Activated CD4-positive, alpha-beta T cell treated with anti-CD3 and anti-CD28 coated beads, Interleukin-2, amount 10 ng/mL, durations not matched to agents 7 days and 5 days (primary cell): ENCODE data around the gene PSIP1. TPM values are rescaled to one million over a fixed set of nuclear protein-coding genes. Genes with fewer than 3 reads are reported as not detected.
A peak's percentile ranks its signal among the peaks of the same experiment; 100 is the strongest.

Experiments used
- CTCF ChIA-PET: fragments of 350-600 bp; sonication (Branson Sonifier 250); formaldehyde crosslinking; loops from one replicate; lab custom pipeline; 2021; ENCODE audit warnings: antibody characterized with exemption; lab: Charles Lee
- POLR2A ChIA-PET: fragments of 350-600 bp; sonication (Branson Sonifier 250); formaldehyde crosslinking; loops from one replicate; lab custom pipeline; 2021; ENCODE audit warnings: antibody characterized with exemption; lab: Charles Lee
- DNase-seq: peaks from one replicate; pipeline ENCODE4 v3.0.0-alpha.2; 2020
- H3K27ac Mint-ChIP-seq: one replicate; pipeline ENCODE4 v1.8.0; 2021; ENCODE audit warnings: mild to moderate bottlenecking, moderate library complexity, mixed read lengths
- H3K27me3 Mint-ChIP-seq: one replicate; pipeline ENCODE4 v1.8.0; 2021; ENCODE audit warnings: mixed read lengths
- H3K36me3 Mint-ChIP-seq: one replicate; pipeline ENCODE4 v1.8.0; 2021; ENCODE audit warnings: low read depth, mixed read lengths
- H3K4me1 Mint-ChIP-seq: one replicate; pipeline ENCODE4 v1.8.0; 2021; ENCODE audit warnings: mixed read lengths
- H3K4me3 Mint-ChIP-seq: one replicate; pipeline ENCODE4 v1.8.0; 2021; ENCODE audit warnings: mild to moderate bottlenecking, moderate library complexity, mixed read lengths
- H3K9me3 Mint-ChIP-seq: one replicate; pipeline ENCODE4 v1.8.0; 2021; ENCODE audit warnings: mixed read lengths
- total RNA-seq, 2 experiments: library from RNA; stranded (reverse); gene quantifications; one replicate each; pipeline ENCODE4 v1.2.3, GENCODE V29; 2021

The PSIP1 gene
- total RNA-seq, 2 experiments from 2014 or later, result 148 to 169 TPM

- H3K36me3 Mint-ChIP-seq, result peaks cover 71% of the 10 kb centered on the region
- H3K27ac Mint-ChIP-seq, result no peak overlapping the region
- H3K4me1 Mint-ChIP-seq, result peaks cover 46% of the 10 kb centered on the region
- peaks cover 4% of the 10 kb centered on the region for H3K9me3 Mint-ChIP-seq
- H3K27me3 Mint-ChIP-seq, result no peaks in the 10 kb centered on the region
- ChIA-PET CTCF (interaction anchor here (0.6 to 1.4 kb wide), 2 partner anchors 17 to 54 kb away, joined by 3 to 4 read pairs; no protein-coding TSS in a partner anchor), POLR2A (no interaction called here)
- no peak overlapping the region for H3K4me3 Mint-ChIP-seq
- no peak for DNase-seq
Measured at GRCh38 chr9:15498246-15498995, 12.3 kb downstream of the PSIP1 start.

DNA sequence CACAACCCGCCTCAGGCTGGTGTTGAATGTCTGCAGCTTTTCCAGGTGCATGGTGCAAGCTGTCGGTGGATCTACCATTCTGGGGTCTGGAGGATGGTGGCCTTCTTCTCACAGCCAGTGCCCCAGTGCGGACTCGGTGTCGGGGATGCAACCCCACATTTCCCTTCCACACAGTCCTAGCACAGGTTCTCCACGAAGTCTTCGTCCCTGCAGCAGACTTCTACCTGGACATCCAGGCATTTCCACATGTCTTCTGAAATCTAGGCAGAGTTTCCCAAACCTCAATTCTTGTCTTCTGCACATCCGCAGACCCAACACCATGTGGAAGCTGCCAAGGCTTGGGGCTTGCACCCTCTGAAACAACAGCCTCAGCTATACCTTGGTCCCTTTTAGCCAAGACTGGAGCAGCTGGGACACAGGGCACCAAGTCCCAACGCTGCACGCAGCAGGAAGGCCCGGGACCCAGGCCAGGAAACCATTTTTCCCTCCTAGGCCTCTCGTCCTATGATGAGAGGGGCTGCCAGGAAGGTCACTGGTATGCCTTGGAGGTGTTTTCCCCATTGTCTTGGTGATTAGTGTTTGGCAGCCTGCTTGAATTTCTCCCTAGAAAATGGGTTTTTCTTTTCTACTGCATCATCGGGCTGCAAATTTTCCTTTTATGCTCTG lies 18.2 kb downstream of the PSIP1 start:
- no peak for DNase-seq
- ChIA-PET POLR2A (no interaction called here), CTCF (no interaction called here)
- H3K27ac Mint-ChIP-seq, result no peak overlapping the region
- H3K9me3 Mint-ChIP-seq, result peaks cover 12% of the 10 kb centered on the region
- no peaks in the 10 kb centered on the region for H3K27me3 Mint-ChIP-seq
- peaks cover 29% of the 10 kb centered on the region for H3K4me1 Mint-ChIP-seq
- no peak overlapping the region for H3K4me3 Mint-ChIP-seq
- H3K36me3 Mint-ChIP-seq, result peaks cover 67% of the 10 kb centered on the region

- ChIA-PET POLR2A (no interaction called here), CTCF (no interaction called here)
- H3K4me1 Mint-ChIP-seq, result peaks cover 29% of the 10 kb centered on the region
- H3K36me3 Mint-ChIP-seq, result peaks cover 64% of the 10 kb centered on the region
- no peak for DNase-seq
- no peaks in the 10 kb centered on the region for H3K27me3 Mint-ChIP-seq
- H3K27ac Mint-ChIP-seq, result peak overlapping the region; percentile 1
- H3K9me3 Mint-ChIP-seq, result peaks cover 12% of the 10 kb centered on the region
- no peak overlapping the region for H3K4me3 Mint-ChIP-seq
Measured at GRCh38 chr9:15491950-15492349, 18.8 kb downstream of the PSIP1 start.

GRCh38 chr9:15485836-15486666 lies 24.7 kb downstream of the PSIP1 start:
- H3K27ac Mint-ChIP-seq, result peak overlapping the region; percentile 25
- DNase-seq, result no peak
- no peak overlapping the region for H3K4me3 Mint-ChIP-seq
- peaks cover 19% of the 10 kb centered on the region for H3K4me1 Mint-ChIP-seq
- POLR2A ChIA-PET, result no interaction called here
- H3K36me3 Mint-ChIP-seq, result peaks cover 46% of the 10 kb centered on the region
- H3K27me3 Mint-ChIP-seq, result no peaks in the 10 kb centered on the region
- CTCF ChIA-PET, result no interaction called here
- no peaks in the 10 kb centered on the region for H3K9me3 Mint-ChIP-seq

DNA sequence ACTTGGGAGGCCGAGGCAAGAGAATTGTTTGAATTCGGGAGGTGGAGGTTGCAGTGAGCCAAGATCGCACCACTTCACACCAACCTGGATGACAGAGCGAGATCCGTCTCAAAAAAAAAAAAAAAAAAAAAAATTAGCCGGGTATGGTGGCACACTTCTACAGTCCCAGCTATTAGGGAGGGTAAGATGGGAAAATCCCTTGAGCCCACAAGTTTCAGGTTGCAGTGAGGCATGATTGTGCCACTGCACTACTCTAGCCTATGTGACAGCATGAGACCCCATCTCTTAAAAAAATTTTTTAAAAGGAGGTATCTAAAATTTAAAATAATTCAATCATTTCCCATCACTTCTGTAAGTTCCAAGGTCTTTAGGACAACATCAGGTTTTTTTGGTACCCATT lies 26.0 kb downstream of the PSIP1 start:
- CTCF ChIA-PET, result no interaction called here
- POLR2A ChIA-PET, result no interaction called here
- no peak for DNase-seq
- Mint-ChIP-seq H3K4me1 (peaks cover 14% of the 10 kb centered on the region), H3K4me3 (no peak overlapping the region), H3K9me3 (no peaks in the 10 kb centered on the region), H3K36me3 (peaks cover 43% of the 10 kb centered on the region), H3K27me3 (no peaks in the 10 kb centered on the region), H3K27ac (no peak overlapping the region)

- no peaks in the 10 kb centered on the region for H3K9me3 Mint-ChIP-seq
- no peak for DNase-seq
- H3K27ac Mint-ChIP-seq, result no peak overlapping the region
- peaks cover 48% of the 10 kb centered on the region for H3K36me3 Mint-ChIP-seq
- no peak overlapping the region for H3K4me3 Mint-ChIP-seq
- peaks cover 12% of the 10 kb centered on the region for H3K4me1 Mint-ChIP-seq
- ChIA-PET POLR2A (no interaction called here), CTCF (interaction anchor here (0.6 kb wide), 1 partner anchor 40 kb away, joined by 4 read pairs; no protein-coding TSS in a partner anchor)
- H3K27me3 Mint-ChIP-seq, result no peaks in the 10 kb centered on the region
Measured at GRCh38 chr9:15482146-15482545, 28.6 kb downstream of the PSIP1 start.

- Mint-ChIP-seq H3K36me3 (peaks cover 50% of the 10 kb centered on the region), H3K27me3 (no peaks in the 10 kb centered on the region), H3K27ac (no peak overlapping the region), H3K4me1 (peaks cover 9% of the 10 kb centered on the region), H3K4me3 (no peak overlapping the region), H3K9me3 (no peaks in the 10 kb centered on the region)
- POLR2A ChIA-PET, result no interaction called here
- DNase-seq, result no peak
- CTCF ChIA-PET, result no interaction called here
Measured at GRCh38 chr9:15480028-15480427, 30.7 kb downstream of the PSIP1 start.

DNA sequence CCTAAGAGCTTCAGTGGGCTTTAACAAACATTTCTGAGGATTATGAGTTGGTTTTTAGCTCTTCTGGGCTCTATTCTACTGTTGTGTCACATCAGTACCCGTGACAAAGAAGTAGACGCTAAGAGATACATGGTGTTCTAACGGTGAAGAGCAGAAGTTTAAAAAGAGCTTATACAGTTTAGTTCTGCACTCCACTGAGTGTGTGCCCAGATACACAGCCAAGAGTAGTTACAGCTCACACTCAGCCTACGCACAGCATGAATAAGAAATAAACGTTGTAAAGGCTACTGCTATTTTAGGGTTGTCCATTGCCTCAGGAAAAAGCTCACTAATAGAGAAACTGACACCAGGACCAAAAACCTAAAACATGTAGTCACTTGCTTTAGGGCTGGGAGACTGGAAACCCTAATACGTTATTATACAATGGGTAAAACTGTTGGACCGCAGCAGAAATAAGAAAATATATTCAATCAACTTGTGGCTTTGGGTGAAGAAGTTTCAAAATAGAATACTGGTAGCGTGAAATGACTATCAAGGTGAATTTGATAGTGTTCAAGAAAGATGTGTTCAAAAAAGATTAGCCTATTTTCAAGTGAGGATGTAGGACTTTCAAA lies 34.7 kb downstream of the PSIP1 start:
- H3K27me3 Mint-ChIP-seq, result no peaks in the 10 kb centered on the region
- no peak overlapping the region for H3K27ac Mint-ChIP-seq
- ChIA-PET POLR2A (no interaction called here), CTCF (interaction anchor here (1.2 to 1.4 kb wide), 3 partner anchors 12 to 36 kb away, joined by 3 read pairs; no protein-coding TSS in a partner anchor)
- DNase-seq, result no peak
- peaks cover 50% of the 10 kb centered on the region for H3K36me3 Mint-ChIP-seq
- no peak overlapping the region for H3K4me3 Mint-ChIP-seq
- H3K9me3 Mint-ChIP-seq, result no peaks in the 10 kb centered on the region
- peaks cover 4% of the 10 kb centered on the region for H3K4me1 Mint-ChIP-seq

GRCh38 chr9:15469862-15470261 lies 40.9 kb downstream of the PSIP1 start:
- ChIA-PET POLR2A (no interaction called here), CTCF (no interaction called here)
- no peaks in the 10 kb centered on the region for H3K27me3 Mint-ChIP-seq
- peaks cover 59% of the 10 kb centered on the region for H3K36me3 Mint-ChIP-seq
- no peak overlapping the region for H3K4me3 Mint-ChIP-seq
- no peak overlapping the region for H3K27ac Mint-ChIP-seq
- DNase-seq, result no peak
- no peaks in the 10 kb centered on the region for H3K9me3 Mint-ChIP-seq
- peaks cover 4% of the 10 kb centered on the region for H3K4me1 Mint-ChIP-seq

DNA sequence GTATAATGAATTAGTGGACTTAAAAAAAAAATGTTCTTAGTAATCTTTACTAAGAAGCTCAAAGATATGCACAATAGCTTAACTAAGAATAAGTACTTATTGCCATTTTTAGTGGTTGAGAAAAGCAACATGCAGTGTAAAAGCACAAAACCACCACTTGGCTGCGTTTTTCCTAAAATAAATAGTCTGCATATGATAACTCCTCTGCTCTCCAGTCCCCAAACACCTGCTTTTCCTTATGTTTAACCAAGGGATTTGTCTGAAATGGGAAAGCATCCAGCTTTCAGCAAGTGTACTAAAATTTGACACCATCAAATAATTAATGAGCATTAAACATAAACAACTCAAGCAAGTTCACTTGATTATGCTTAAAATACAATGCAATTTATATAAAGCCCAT lies 41.4 kb downstream of the PSIP1 start:
- no peaks in the 10 kb centered on the region for H3K27me3 Mint-ChIP-seq
- CTCF ChIA-PET, result interaction anchor here (1.2 kb wide), 1 partner anchor 162 kb away, joined by 4 read pairs; the partner anchor contains the start of gene TTC39B
- no peak overlapping the region for H3K27ac Mint-ChIP-seq
- H3K4me3 Mint-ChIP-seq, result no peak overlapping the region
- POLR2A ChIA-PET, result no interaction called here
- peaks cover 62% of the 10 kb centered on the region for H3K36me3 Mint-ChIP-seq
- peaks cover 4% of the 10 kb centered on the region for H3K4me1 Mint-ChIP-seq
- DNase-seq, result no peak
- no peaks in the 10 kb centered on the region for H3K9me3 Mint-ChIP-seq

DNA sequence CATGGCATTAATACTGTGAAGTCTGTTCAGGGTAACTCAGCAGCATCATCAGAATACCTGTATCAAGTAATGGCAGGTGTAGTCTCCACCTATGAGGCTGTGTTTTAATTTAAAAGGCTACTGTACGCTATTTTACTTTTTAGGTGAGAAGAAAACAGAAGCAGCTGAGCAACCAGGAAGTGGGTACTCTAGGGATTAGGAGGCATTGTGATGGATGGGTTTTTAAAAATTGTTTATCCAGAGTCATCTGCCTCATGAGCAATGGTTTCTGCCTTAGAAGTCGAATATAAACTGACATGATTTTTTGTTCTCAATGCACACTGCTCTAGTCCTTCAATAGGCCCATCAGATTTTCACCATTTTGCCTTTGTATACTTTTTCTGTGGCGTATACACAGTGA lies 42.6 kb downstream of the PSIP1 start:
- no peak overlapping the region for H3K27ac Mint-ChIP-seq
- H3K9me3 Mint-ChIP-seq, result no peaks in the 10 kb centered on the region
- CTCF ChIA-PET, result interaction anchor here (1.2 kb wide), 1 partner anchor 161 kb away, joined by 4 read pairs; the partner anchor contains the start of gene TTC39B
- POLR2A ChIA-PET, result no interaction called here
- H3K27me3 Mint-ChIP-seq, result no peaks in the 10 kb centered on the region
- H3K4me3 Mint-ChIP-seq, result no peak overlapping the region
- H3K36me3 Mint-ChIP-seq, result peaks cover 61% of the 10 kb centered on the region
- DNase-seq, result no peak
- peaks cover 1% of the 10 kb centered on the region for H3K4me1 Mint-ChIP-seq

GRCh38 chr9:15461601-15462000 lies 49.2 kb downstream of the PSIP1 start:
- Mint-ChIP-seq H3K27ac (no peak overlapping the region), H3K4me3 (no peak overlapping the region), H3K36me3 (peaks cover 56% of the 10 kb centered on the region), H3K27me3 (no peaks in the 10 kb centered on the region), H3K9me3 (no peaks in the 10 kb centered on the region), H3K4me1 (no peaks in the 10 kb centered on the region)
- DNase-seq, result no peak
- CTCF ChIA-PET, result no interaction called here
- POLR2A ChIA-PET, result no interaction called here
